ENCODE data around the gene TSKS.

GRCh38 chr19:49776371-49776764 is 13.3 kb upstream of the TSKS start:
- no peak for TF ChIP-seq CTCF (conservative IDR thresholded peaks at IDR 0.05)
- TF ChIP-seq ZFX (IDR thresholded peaks at IDR 0.05) = no peak
